H9 (cell line): Measurements from ENCODE around the gene FBXO17. TPM values are rescaled to one million over a fixed set of nuclear protein-coding genes. Genes with fewer than 3 reads are reported as not detected.
A peak's percentile ranks its signal among the peaks of the same experiment; 100 is the strongest.

Experiments used
- DNase-seq: peaks from one replicate; pipeline ENCODE4 v3.0.0-alpha.2; 2017
- H2AFZ ChIP-seq: one replicate; pipeline ENCODE4 v1.6.1; 2013; ENCODE audit warnings: mild to moderate bottlenecking, low read length, control low read depth, moderate library complexity
- H2AK5ac ChIP-seq: 2 replicates; pipeline ENCODE4 v1.6.1; 2013; ENCODE audit warnings: low read length, control low read depth, mixed read lengths; ENCODE audit not compliant: insufficient read length
- H2BK120ac ChIP-seq: one replicate; pipeline ENCODE4 v1.6.1; 2013; ENCODE audit warnings: low read depth, mild to moderate bottlenecking, low read length, control low read depth, inconsistent platforms; ENCODE audit not compliant: poor library complexity, severe bottlenecking
- H2BK12ac ChIP-seq: 2 replicates; pipeline ENCODE4 v1.6.1; 2013; ENCODE audit warnings: low read length, control low read depth, mixed read lengths, low read depth; ENCODE audit not compliant: insufficient read length
- H2BK15ac ChIP-seq: 2 replicates; pipeline ENCODE4 v1.6.1; 2013; ENCODE audit warnings: low read depth, low read length, control low read depth
- H2BK20ac ChIP-seq: one replicate; pipeline ENCODE4 v1.6.1; 2013; ENCODE audit warnings: low read depth, mild to moderate bottlenecking, low read length, control low read depth, inconsistent platforms; ENCODE audit not compliant: poor library complexity, severe bottlenecking
- H2BK5ac ChIP-seq: 2 replicates; pipeline ENCODE4 v1.6.1; 2013; ENCODE audit warnings: low read length, control low read depth, mixed read lengths; ENCODE audit not compliant: insufficient read length
- H3K14ac ChIP-seq: 2 replicates; pipeline ENCODE4 v1.6.1; 2013; ENCODE audit warnings: low read length, control low read depth; ENCODE audit not compliant: insufficient read depth
- H3K18ac ChIP-seq: 2 replicates; pipeline ENCODE4 v1.6.1; 2013; ENCODE audit warnings: low read depth, mild to moderate bottlenecking, mixed read lengths, low read length, control low read depth; ENCODE audit not compliant: insufficient read length
- H3K23ac ChIP-seq: 2 replicates; pipeline ENCODE4 v1.6.1; 2013; ENCODE audit warnings: low read length, control low read depth, mixed read lengths, low read depth; ENCODE audit not compliant: insufficient read length
- H3K23me2 ChIP-seq: 2 replicates; pipeline ENCODE4 v1.6.1; 2013; ENCODE audit warnings: low read depth, mild to moderate bottlenecking, mixed read lengths, low read length, control low read depth; ENCODE audit not compliant: insufficient read length, poor library complexity, severe bottlenecking
- H3K27ac ChIP-seq: 2 replicates; pipeline ENCODE4 v1.5.1; 2013; ENCODE audit warnings: low read length, control low read depth, mixed read lengths, low read depth; ENCODE audit not compliant: insufficient read length
- H3K27me3 ChIP-seq: 2 replicates; pipeline ENCODE4 v1.6.1; 2013; ENCODE audit warnings: low read length, control low read depth, inconsistent platforms; ENCODE audit not compliant: insufficient read depth
- H3K4ac ChIP-seq: 2 replicates; pipeline ENCODE4 v1.6.1; 2013; ENCODE audit warnings: low read depth, mild to moderate bottlenecking, control low read depth, inconsistent platforms, low read length, moderate library complexity
- H3K4me1 ChIP-seq: 2 replicates; pipeline ENCODE4 v1.6.1; 2013; ENCODE audit warnings: low read length, control low read depth, inconsistent platforms; ENCODE audit not compliant: insufficient read depth
- H3K4me2 ChIP-seq: 2 replicates; pipeline ENCODE4 v1.6.1; 2013; ENCODE audit warnings: low read length, control low read depth, mixed read lengths; ENCODE audit not compliant: insufficient read length, insufficient read depth
- H3K56ac ChIP-seq: 2 replicates; pipeline ENCODE4 v1.6.1; 2013; ENCODE audit warnings: low read depth, mild to moderate bottlenecking, mixed read lengths, low read length, control low read depth; ENCODE audit not compliant: insufficient read length
- H3K79me1 ChIP-seq: 2 replicates; pipeline ENCODE4 v1.6.1; 2013; ENCODE audit warnings: low read depth, mild to moderate bottlenecking, moderate library complexity, low read length, control low read depth, inconsistent platforms; ENCODE audit not compliant: insufficient read depth, poor library complexity, severe bottlenecking
- H3K79me2 ChIP-seq: 2 replicates; pipeline ENCODE4 v1.6.1; 2013; ENCODE audit warnings: low read length, control low read depth, inconsistent platforms; ENCODE audit not compliant: insufficient read depth
- H3K9ac ChIP-seq: 2 replicates; pipeline ENCODE4 v1.6.1; 2013; ENCODE audit warnings: low read length, control low read depth, mixed read lengths; ENCODE audit not compliant: insufficient read length; ENCODE audit errors: extremely low read depth
- H3K9me3 ChIP-seq: one replicate; pipeline ENCODE4 v1.6.1; 2013; ENCODE audit warnings: low read depth, low read length, inconsistent platforms; ENCODE audit not compliant: control insufficient read depth
- H3T11ph ChIP-seq: one replicate; pipeline ENCODE4 v1.6.1; 2013; ENCODE audit warnings: mild to moderate bottlenecking, low read length, control low read depth, inconsistent platforms
- H4K20me1 ChIP-seq: one replicate; pipeline ENCODE4 v1.6.1; 2013; ENCODE audit not compliant: control insufficient read depth, insufficient read length, insufficient read depth
- H4K5ac ChIP-seq: 2 replicates; pipeline ENCODE4 v1.6.1; 2013; ENCODE audit warnings: low read depth, mild to moderate bottlenecking, mixed read lengths, low read length, control low read depth; ENCODE audit not compliant: insufficient read length
- H4K8ac ChIP-seq: replicated peaks from 2 replicates; pipeline ENCODE4 v1.6.1; 2013; ENCODE audit warnings: low read length, control low read depth, mixed read lengths, low read depth; ENCODE audit not compliant: insufficient read length
- H4K91ac ChIP-seq: 2 replicates; pipeline ENCODE4 v1.6.1; 2013; ENCODE audit warnings: low read depth, mild to moderate bottlenecking, moderate library complexity, mixed read lengths, low read length, control low read depth; ENCODE audit not compliant: insufficient read length
- H3K27ac Mint-ChIP-seq, 3 experiments: 2 replicates in 2 of 3; 3 replicates in 1 of 3; pipeline ENCODE4 v1.8.0; 2020 to 2021; ENCODE audit warnings: mixed read lengths in 3 of 3, mild to moderate bottlenecking in 1 of 3, moderate library complexity in 1 of 3
- H3K27me3 Mint-ChIP-seq: 2 replicates; pipeline ENCODE4 v1.8.0; 2021; ENCODE audit warnings: low read depth, mild to moderate bottlenecking, moderate library complexity, mixed read lengths
- H3K36me3 Mint-ChIP-seq, 3 experiments: 2 replicates in 2 of 3; 3 replicates in 1 of 3; pipeline ENCODE4 v1.8.0; 2020 to 2021; ENCODE audit warnings: low read depth in 3 of 3, mixed read lengths in 3 of 3; ENCODE audit not compliant: insufficient read depth in 1 of 3
- H3K4me1 Mint-ChIP-seq, 2 experiments: 2 replicates each; pipeline ENCODE4 v1.8.0; 2020; ENCODE audit warnings: mixed read lengths in 2 of 2
- H3K4me3 Mint-ChIP-seq, 2 experiments: 2 replicates in 1 of 2; 3 replicates in 1 of 2; pipeline ENCODE4 v1.8.0; 2020 to 2021; ENCODE audit warnings: mild to moderate bottlenecking in 2 of 2, mixed read lengths in 2 of 2, moderate library complexity in 1 of 2
- H3K9me3 Mint-ChIP-seq, 2 experiments: 2 replicates in 1 of 2; 3 replicates in 1 of 2; pipeline ENCODE4 v1.8.0; 2020; ENCODE audit warnings: mild to moderate bottlenecking in 2 of 2, mixed read lengths in 2 of 2, moderate library complexity in 1 of 2
- WGBS: extraction: QIAGEN DNeasy Blood & Tissue Kit; methylation state at CpG from one replicate; pipeline ENCODE4 v1.1.7; 2013; ENCODE audit warnings: missing lambda C conversion rate, low lambda C conversion rate, mixed read lengths; ENCODE audit not compliant: insufficient read length; ENCODE audit errors: extremely low coverage; 5-methylcytosine and 5-hydroxymethylcytosine counted together
- total RNA-seq: library from RNA; stranded (reverse); gene quantifications from 2 replicates; pipeline ENCODE4 v1.2.1, GENCODE V29; 2021
- TF ChIP-seq, protein P1 (sequence below): fragments of 200-600 bp; sonication (generic); conservative IDR thresholded peaks from 3 replicates; pipeline ENCODE4 v1.8.0; 2021; ENCODE audit warnings: antibody characterized with exemption, mild to moderate bottlenecking

The FBXO17 gene
- total RNA-seq, 1 experiment from 2014 or later: 25.5 TPM

GRCh38 chr19:38931521-38931793 lies 44.1 kb downstream of the FBXO17 start:
- Histone ChIP-seq H2BK20ac (no peak overlapping the region), H4K5ac (no peak overlapping the region), H3K4me2 (peak overlapping the region; percentile 96), H3K9me3 (peaks cover 21% of the 10 kb centered on the region), H4K20me1 (no peaks in the 10 kb centered on the region), H3K18ac (no peak overlapping the region), H2AK5ac (no peak overlapping the region), H3K23ac (no peak overlapping the region), H3K27ac (no peak overlapping the region), H3K27me3 (no peaks in the 10 kb centered on the region), H3K56ac (no peak overlapping the region), H4K91ac (no peak overlapping the region), H2BK5ac (no peak overlapping the region), H3K79me2 (peaks cover 11% of the 10 kb centered on the region; the same call in 1 of the 2 replicates), H2BK120ac (no peak overlapping the region), H3K9ac (peak overlapping the region; percentile 95), H3K79me1 (peaks cover 2% of the 10 kb centered on the region), H3K4ac (no peak overlapping the region), H2BK15ac (no peak overlapping the region), H2AFZ (no peak overlapping the region), H4K8ac (no peak overlapping the region), H3K23me2 (peaks cover 10% of the 10 kb centered on the region), H3K4me1 (no peaks in the 10 kb centered on the region), H2BK12ac (no peak overlapping the region), H3K14ac (no peak overlapping the region), H3T11ph (no peak overlapping the region)
- Mint-ChIP-seq H3K36me3 (peaks cover 48 to 59% (median 57%) of the 10 kb centered on the region in 3 experiments), H3K27me3 (peaks cover 8% of the 10 kb centered on the region), H3K4me1 (peaks cover 8 to 14% of the 10 kb centered on the region in 2 experiments), H3K9me3 (peaks cover 31 to 32% of the 10 kb centered on the region in 2 experiments), H3K4me3 (peak overlapping the region; percentile 98 to 99), H3K27ac (peak overlapping the region; percentile 97 to 99 (median 99); a peak in 6 of 7 replicates)
- TF ChIP-seq, protein P1, sequence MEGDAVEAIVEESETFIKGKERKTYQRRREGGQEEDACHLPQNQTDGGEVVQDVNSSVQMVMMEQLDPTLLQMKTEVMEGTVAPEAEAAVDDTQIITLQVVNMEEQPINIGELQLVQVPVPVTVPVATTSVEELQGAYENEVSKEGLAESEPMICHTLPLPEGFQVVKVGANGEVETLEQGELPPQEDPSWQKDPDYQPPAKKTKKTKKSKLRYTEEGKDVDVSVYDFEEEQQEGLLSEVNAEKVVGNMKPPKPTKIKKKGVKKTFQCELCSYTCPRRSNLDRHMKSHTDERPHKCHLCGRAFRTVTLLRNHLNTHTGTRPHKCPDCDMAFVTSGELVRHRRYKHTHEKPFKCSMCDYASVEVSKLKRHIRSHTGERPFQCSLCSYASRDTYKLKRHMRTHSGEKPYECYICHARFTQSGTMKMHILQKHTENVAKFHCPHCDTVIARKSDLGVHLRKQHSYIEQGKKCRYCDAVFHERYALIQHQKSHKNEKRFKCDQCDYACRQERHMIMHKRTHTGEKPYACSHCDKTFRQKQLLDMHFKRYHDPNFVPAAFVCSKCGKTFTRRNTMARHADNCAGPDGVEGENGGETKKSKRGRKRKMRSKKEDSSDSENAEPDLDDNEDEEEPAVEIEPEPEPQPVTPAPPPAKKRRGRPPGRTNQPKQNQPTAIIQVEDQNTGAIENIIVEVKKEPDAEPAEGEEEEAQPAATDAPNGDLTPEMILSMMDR: no peak
- no peak for DNase-seq
- no CpG with 5 or more reads among the region's 8 CpGs for WGBS
